ENCODE measurements around the gene SLC8A3.

DNA sequence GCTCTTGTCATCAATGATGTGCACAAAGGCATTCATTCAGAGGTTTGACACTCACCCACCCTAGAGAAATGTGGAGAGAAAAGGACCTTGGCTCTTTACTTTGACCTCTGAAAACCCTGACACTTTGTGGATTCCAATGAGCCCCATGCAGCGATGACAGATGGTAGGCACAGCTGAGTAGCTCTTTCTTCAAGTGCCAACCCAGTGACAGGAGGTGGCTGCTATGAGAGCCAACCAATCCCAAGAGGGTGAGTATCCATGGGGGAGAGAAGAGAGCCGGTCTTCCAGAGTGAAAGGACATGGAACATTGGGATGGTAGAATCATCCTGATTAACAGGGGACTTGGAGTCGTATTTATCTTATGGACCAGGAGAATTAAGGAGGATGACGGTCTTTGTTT, 17.8 kb downstream of the SLC8A3 start:
- TF ChIP-seq, protein P1, sequence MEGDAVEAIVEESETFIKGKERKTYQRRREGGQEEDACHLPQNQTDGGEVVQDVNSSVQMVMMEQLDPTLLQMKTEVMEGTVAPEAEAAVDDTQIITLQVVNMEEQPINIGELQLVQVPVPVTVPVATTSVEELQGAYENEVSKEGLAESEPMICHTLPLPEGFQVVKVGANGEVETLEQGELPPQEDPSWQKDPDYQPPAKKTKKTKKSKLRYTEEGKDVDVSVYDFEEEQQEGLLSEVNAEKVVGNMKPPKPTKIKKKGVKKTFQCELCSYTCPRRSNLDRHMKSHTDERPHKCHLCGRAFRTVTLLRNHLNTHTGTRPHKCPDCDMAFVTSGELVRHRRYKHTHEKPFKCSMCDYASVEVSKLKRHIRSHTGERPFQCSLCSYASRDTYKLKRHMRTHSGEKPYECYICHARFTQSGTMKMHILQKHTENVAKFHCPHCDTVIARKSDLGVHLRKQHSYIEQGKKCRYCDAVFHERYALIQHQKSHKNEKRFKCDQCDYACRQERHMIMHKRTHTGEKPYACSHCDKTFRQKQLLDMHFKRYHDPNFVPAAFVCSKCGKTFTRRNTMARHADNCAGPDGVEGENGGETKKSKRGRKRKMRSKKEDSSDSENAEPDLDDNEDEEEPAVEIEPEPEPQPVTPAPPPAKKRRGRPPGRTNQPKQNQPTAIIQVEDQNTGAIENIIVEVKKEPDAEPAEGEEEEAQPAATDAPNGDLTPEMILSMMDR (IDR thresholded peaks at IDR 0.05), result no peak
- no peak for TF ChIP-seq POLR2A (IDR thresholded peaks at IDR 0.05)
- TF ChIP-seq POLR2AphosphoS5 (IDR thresholded peaks at IDR 0.05), result no peak
- no peak for TF ChIP-seq EP300 (IDR thresholded peaks at IDR 0.05)
